ENCODE measurements around the gene SMPD2. TPM values are rescaled to one million over a fixed set of nuclear protein-coding genes. Genes with fewer than 3 reads are reported as not detected.
A peak's percentile ranks its signal among the peaks of the same experiment; 100 is the strongest.

SMPD2 gene
- total RNA-seq, 1 experiment from 2014 or later: 16.1 TPM

DNA sequence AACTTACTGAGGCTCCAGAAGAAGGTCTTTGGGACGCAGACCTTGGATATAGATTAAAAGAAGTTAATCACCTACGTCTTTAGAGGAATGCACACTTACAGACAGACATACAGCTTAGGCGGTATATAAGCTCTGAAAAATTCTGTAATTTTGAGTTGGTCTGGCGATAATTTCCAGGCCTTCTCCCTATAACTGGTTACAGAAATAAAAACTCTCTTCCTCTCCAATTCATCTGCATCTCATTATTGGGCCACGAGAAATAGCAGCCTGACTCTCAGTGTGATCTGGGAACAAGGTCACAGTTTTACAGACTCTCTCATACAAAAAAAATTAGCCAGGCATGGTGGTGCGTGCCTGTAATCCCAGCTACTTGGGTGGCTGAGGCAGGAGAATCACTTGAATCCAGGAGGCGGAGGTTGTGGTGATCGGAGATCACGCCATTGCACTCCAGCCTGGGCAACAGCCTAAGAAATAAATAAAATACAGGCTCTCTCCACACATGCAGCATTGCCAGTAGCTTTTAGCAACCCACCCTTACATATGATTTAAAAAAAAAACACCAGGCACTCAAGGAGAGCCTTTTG is 37.8 kb downstream of the SMPD2 start:
- in situ Hi-C loops (cut with HindIII; ENCODE audit: low sequenced_read_pairs): no loop called here
- DNase-seq (ENCODE audit: low spot score): no peak

GRCh38 chr6:109478841-109479624 is 38.5 kb downstream of the SMPD2 start:
- in situ Hi-C loops (cut with HindIII; ENCODE audit: low sequenced_read_pairs): no loop called here
- DNase-seq (ENCODE audit: low spot score): no peak

DNA sequence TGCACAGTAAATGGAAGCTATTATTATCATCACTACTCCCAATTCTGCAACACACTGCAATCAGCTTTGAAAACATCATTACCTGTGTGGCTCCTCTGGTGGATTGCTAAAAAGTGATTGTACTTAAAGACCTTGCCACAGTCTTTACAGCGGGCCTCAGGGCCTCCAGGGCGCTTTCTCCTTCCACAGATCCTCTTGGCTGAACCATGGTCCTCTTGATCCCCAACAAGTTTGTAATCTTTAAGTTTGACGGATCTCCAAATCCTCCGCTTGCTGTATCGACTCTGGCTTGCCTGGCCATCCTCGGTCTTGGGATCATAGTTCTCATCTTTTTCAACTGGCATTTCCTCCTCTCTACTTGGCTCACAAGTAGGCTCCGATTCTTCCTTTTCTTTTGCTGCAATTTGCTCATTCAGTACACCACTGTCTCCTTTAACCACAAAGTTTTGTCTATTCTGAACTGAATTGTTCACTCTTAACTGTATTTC is 40.5 kb downstream of the SMPD2 start:
- in situ Hi-C loops (cut with HindIII; ENCODE audit: low sequenced_read_pairs): no loop called here
- DNase-seq (ENCODE audit: low spot score): no peak

- peak; percentile 89 for DNase-seq (ENCODE audit: low spot score)
- in situ Hi-C loops (cut with HindIII; ENCODE audit: low sequenced_read_pairs): no loop called here
Observed at GRCh38 chr6:109482905-109483734, 42.6 kb downstream of the SMPD2 start, which contains the start of gene ZBTB24. ZBTB24 (minus strand) TSS chr6:109483219; CDS start chr6:109482026, 1,193 bp downstream.

DNA sequence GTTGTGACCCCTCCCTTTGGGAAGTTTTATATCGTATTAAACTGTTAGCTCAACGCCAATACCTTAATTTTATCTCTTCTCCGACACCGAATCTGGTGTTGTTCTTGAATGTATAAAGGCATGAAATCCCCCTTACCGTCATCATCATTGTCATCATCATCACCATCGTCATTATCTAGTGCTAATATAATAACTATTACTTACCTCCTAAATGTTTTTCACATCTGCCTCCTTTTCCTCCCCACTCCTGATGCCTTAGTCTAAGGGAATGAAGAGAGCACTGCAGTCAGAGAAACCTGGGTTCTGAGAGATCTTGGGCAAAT is 43.2 kb downstream of the SMPD2 start:
- peak; percentile 34 for DNase-seq (ENCODE audit: low spot score)
- in situ Hi-C loops (cut with HindIII; ENCODE audit: low sequenced_read_pairs): no loop called here

DNA sequence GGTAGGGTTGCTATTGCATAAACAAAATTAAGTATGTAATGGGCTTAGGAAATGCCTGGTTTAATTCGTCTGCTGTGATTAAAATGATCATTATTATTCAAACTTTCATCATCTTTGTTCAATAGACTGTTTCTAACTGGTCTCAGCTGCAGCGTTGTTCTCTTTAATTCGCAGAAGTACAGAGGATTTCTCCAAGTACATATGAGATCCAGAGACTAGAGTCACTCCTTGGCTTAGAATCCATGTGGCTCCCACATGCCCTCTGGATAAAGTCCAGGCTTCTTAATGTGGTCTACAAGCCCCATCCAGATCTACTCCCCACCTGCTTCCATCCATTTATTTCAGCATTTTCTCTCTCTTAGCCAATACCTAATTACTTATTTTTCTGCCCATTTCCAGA is 43.6 kb downstream of the SMPD2 start:
- in situ Hi-C loops (cut with HindIII; ENCODE audit: low sequenced_read_pairs): no loop called here
- peak; percentile 29 for DNase-seq (ENCODE audit: low spot score)

DNA sequence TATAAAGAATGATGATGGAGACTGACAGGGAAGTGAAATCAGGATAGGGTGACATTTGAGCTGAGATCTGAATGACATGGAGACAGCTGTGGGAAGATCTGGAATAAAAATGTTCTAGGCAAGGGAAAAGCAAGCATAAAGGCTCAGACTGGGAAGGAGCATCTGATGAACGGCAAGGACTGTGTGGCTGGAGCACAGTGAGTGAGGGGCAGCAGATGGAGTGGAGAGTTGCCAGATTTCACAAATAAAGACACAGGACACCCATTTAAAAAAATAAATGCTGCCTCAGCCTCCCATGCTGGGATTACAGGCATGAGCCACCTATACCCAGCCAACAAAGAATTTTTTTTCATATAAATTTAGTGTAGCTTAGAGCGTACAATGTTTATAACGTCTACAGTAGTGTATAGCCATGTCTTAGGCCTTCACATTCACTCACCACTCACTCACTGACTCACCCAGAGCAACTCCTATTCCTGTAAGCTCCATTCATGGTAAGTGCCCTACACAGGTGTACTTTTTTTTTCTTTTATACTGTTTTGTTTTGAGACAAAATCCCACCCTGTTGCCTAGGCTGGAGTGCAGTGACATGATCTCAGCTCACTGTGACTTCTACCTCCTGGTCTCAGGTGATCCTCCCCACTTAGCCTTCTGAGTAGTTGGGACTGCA is 44.9 kb downstream of the SMPD2 start:
- in situ Hi-C loops (cut with HindIII; ENCODE audit: low sequenced_read_pairs): no loop called here

GRCh38 chr6:109486068-109486467 is 45.5 kb downstream of the SMPD2 start:
- DNase-seq (ENCODE audit: low spot score): no peak

More for the DNA sequence above, 44.9 kb downstream of the SMPD2 start:
- no peak for DNase-seq (ENCODE audit: low spot score)

DNA sequence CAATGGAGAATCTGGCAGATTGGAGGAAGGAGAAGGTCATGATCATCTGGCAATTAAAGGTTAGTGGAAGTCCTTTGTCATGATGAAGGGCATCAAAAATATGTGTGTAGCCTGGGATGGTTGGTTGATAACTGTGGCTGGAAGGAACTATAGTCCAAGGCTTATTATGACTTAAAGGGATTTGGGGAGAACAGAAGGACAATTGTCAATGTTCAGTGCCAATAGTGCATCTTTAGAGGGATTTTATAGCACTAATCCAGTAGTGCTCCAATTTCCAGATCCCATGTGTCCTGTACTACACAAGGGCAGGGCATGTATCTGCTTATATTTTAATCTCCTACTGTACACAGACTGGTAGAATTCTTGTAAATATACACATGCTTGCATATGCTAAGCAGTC is 47.5 kb downstream of the SMPD2 start:
- DNase-seq (ENCODE audit: low spot score): no peak
- in situ Hi-C loops (cut with HindIII; ENCODE audit: low sequenced_read_pairs): no loop called here

More at GRCh38 chr6:109486068-109486467, 45.5 kb downstream of the SMPD2 start:
- in situ Hi-C loops (cut with HindIII; ENCODE audit: low sequenced_read_pairs): no loop called here

GRCh38 chr6:109490713-109491112 is 50.2 kb downstream of the SMPD2 start:
- in situ Hi-C loops (cut with HindIII; ENCODE audit: low sequenced_read_pairs): no loop called here

DNA sequence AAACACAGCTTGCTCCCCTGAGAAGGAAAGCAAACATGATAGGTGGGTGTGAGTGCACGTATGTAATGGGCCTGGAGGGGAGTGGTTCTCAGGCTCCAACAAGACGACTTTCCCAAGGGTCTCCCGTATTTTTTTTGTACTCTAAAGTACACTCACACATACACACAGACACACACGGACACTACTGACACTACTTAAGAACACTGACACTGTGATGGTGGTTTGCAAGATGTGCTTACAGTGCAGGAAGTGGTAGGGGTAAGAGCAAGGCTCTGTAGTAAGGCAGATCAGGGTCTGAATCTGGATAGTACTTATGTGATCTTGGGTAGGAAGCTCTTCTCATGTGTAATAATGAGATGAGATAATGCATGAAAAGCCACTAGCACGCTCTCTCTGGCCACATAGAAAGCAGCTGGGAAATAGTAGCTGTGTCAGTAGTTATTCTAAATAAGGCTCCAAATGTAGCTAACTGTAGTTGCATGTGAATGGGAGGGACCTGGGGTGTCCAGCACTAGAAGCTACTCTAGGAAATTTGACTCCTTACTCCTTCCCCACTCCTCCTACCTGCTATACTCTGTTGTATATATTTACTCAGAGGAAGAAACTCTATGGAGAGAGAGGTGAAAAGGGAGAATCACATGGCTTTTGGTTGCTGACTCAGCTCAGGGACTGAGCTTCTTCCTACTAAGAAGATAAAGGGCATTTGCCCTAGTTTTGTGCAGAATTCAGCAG is 50.8 kb downstream of the SMPD2 start:
- DNase-seq (ENCODE audit: low spot score): no peak
- in situ Hi-C loops (cut with HindIII; ENCODE audit: low sequenced_read_pairs): no loop called here

More at GRCh38 chr6:109490713-109491112, 50.2 kb downstream of the SMPD2 start:
- DNase-seq (ENCODE audit: low spot score): no peak

Other genes with a start within 250 kb of the SMPD2 start
- 153 and 190 TPM in 2 replicates for gene CD164, start 58.3 kb upstream of the SMPD2 start, total RNA-seq (2014; rRNA removed; shearing (Covaris generic))
- 2.8 and 4.2 TPM in 2 replicates for gene PPIL6, start 96 bp upstream of the SMPD2 start, total RNA-seq (2014; rRNA removed; shearing (Covaris generic))
- 20.4 and 21.3 TPM in 2 replicates for gene MICAL1, start 15.0 kb downstream of the SMPD2 start, total RNA-seq (2014; rRNA removed; shearing (Covaris generic))
- gene ZBTB24, start 42.5 kb downstream of the SMPD2 start, total RNA-seq (2014; rRNA removed; shearing (Covaris generic)): 6.6 and 12.7 TPM in 2 replicates

All from G401 (cell line).